ENCODE data around the gene OXER1.

Gene OXER1

DNA sequence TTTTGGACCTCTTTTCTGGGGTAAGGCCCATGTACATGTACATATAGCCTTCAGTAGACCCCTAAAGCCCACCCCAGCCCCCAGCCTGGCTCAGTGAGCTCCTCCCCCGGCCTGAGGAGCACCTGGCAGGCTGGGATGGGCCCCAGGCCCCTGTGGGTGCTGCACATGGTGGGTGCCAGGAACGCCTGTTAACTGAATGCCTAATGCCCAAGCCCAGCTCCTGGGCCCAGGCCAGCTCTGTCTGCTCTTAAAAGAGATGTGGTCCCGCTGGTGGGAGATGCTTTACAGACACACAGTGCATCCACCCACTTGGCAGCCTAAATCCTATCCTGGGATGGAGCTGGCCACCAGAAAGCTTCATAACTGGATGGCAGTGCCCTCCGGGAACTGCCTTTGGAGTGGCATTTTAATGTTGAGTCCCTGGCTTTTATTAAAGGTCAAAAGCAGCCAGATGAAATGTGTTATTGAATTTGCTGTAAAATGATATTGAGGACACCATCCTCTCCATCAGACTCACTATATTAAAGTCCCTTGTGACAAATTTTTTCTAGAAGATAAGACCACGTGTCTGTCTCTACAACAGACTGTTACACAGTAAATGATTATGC is 7.7 kb upstream of the OXER1 start:
- in situ Hi-C loops (cut with MboI; ENCODE audit: low sequenced_read_pairs), result no loop called here

- in situ Hi-C loops (cut with MboI; ENCODE audit: low sequenced_read_pairs), result no loop called here
Observed at GRCh38 chr2:42770288-42771131, 6.6 kb upstream of the OXER1 start.

- in situ Hi-C loops (cut with MboI; ENCODE audit: low sequenced_read_pairs), result no loop called here
Observed at GRCh38 chr2:42769583-42770287, 5.8 kb upstream of the OXER1 start.

DNA sequence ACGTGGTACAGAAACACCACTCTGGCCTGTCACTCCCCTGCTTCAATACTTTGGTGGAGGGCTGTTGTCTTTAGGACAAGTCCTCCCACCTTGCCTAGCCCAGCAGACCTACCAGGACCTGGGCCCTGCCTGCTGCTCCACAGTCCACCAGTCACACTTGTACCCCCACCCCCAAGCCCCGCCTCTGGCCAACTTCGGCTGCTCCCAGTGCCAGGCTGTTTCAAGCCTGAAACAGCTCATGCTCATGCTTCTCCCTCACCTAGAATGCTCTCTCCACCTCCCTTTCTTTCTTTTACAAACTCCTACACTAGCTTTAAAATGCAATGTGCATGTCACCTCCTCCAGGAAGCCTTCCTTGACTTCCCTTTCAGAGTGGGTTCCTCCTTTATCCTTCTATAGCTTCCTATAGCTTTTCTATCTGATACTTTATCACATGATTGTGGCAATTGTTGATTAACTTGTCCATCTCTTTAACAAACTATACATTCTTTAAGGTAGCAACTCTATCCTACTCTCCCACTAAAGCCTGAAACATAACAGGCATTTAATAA is 4.8 kb upstream of the OXER1 start:
- in situ Hi-C loops (cut with MboI; ENCODE audit: low sequenced_read_pairs), result no loop called here

GRCh38 chr2:42767899-42768705 is 4.2 kb upstream of the OXER1 start:
- in situ Hi-C loops (cut with MboI; ENCODE audit: low sequenced_read_pairs), result no loop called here

DNA sequence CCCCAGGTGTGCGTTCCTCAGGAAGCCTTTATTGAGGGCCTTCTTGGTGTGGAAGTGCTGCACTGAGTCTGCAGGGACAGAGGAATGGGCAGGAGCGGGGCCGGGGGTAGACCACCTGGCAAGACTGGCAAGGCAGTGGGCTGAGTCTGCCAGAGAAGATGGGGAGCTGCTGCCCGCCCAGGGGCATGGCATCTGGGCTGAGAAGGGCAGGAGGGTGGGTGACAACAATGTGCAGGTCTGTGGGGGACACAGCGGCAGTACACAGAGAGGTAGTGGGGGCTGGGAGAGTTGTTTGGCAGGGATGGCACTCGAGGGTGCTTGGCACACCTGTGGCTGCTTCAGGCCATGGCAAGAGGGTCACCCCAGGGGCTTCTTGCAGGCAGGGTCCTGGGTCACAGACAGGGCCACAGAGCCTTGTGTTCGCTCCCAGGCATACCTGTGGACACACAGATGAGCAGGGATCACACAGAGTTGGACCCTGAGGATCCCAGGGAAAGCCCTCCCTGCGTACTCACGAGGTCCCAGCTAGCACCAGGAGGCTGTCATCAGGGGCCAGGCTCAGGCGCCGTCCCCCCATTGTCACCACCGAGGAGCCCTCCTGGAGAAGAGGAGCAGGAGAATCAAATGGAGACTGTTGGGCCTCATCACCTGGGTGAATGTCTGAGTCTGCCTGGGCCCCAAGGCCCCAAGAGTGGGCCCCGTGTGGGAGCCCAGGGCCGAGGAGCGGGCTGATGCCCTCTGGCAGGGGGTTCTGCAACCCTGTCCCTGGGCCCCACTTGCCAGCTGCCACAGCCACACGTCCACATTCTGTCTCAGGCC is 3.4 kb upstream of the OXER1 start:
- in situ Hi-C loops (cut with MboI; ENCODE audit: low sequenced_read_pairs), result no loop called here

- in situ Hi-C loops (cut with MboI; ENCODE audit: low sequenced_read_pairs), result no loop called here
Observed at GRCh38 chr2:42765686-42766085, 1.8 kb upstream of the OXER1 start.

GRCh38 chr2:42764901-42765300 is 966 bp upstream of the OXER1 start:
- in situ Hi-C loops (cut with MboI; ENCODE audit: low sequenced_read_pairs), result no loop called here

DNA sequence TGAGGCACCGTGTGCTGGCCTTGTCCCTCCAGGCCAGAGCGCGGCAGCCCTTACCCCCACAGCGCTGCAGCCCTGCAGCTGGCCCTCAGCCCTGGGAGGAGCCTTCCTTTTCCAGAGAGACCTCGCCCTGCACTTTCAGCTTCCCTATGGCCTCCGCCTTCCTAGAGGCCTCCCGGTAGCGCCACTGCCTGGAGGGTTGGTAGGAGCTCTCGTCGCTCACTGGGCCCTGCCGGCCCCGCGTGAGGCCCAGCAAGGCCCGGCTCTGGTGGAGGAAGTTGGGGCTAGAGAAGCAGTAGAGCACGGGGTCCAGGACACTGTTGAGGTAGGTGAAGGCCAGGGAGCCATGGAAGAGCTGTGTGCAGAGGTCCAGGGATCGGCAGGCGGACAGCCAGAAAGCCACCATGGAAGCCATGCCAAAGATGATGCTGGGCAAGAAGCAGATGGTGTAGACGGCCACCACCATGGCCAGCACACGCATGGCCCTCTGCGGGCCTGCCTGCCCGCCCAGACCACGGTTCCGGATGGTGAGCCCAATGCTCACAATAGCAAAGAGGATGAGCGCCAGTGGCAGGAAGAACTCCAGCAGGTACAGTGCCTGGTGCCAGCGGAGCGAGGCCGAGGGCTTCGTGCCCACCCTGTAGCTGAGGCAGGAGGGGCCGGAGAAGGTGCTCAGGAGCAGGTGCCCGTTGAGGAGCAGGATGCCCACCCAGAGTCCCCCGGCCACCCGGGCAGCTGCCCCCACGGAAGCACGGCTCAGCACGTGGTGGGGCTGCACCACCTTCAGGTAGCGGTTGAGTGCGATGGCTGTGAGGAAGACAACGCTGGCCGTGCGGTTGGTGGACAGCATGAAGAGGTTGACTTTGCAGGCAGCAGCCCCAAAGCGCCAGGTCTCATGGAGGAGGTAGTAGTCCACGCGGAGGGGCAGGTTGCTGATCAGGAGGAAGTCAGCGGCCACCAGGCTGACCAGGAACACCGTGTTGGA is 821 bp downstream of the OXER1 start:
- in situ Hi-C loops (cut with MboI; ENCODE audit: low sequenced_read_pairs), result no loop called here

DNA sequence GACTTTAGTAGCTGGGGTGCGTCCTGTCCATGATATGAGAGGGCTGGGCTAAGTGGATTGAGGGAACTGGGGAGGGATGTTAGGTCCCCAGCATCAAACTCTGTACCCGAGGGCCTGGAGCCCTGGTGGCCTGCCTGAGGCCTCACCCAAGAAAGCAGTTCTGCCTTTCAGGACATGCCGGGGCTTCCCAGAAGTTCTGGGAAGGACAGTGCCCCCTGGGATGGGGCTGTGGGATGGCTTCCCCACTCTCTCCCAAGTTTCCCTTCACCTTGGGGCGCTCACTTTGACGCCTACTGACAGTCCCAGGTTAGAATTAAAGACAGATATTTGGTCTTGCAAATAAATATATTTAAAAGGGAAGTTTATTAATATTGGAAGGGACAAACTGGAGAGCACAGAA is 1.8 kb downstream of the OXER1 start:
- in situ Hi-C loops (cut with MboI; ENCODE audit: low sequenced_read_pairs), result no loop called here

DNA sequence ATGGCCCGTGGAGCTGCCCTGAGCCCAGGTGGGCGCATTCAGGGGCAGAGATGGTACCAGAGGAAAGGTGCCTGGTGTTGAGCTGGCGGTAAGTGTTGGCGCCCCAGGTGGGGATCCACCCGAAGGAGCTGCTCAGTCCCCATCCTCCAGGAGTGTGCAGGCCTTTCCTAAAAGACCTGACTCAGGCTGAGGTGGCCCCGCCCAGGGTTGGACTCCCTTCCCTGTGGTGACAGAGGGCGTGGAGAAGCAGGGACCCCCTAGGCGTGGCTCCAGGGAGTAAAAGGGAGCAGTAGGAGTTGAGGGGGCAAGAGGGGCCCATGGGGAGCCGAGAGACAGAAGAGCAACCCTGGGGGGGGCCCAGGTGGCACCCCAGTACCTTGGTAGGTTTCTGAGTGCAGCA is 2.4 kb downstream of the OXER1 start:
- in situ Hi-C loops (cut with MboI; ENCODE audit: low sequenced_read_pairs), result no loop called here

DNA sequence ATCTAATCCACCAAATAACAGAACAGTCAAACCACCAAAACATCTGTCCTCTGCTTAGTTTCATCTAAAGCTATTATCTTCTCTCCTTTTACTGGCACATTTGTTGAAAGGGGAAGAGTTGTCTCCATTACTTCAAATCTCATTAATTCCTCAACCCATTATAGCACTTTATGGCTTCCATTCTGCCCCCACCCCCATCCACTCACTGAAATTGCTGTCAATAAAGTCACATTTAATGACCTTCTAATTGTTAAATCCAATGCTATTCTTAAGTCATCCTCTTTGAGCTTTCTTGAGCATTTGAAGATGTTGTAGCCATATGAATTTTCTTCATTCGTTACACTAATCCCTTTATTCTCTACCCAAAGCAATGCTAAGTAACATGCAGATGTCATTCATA is 5.2 kb downstream of the OXER1 start:
- in situ Hi-C loops (cut with MboI; ENCODE audit: low sequenced_read_pairs), result no loop called here

DNA sequence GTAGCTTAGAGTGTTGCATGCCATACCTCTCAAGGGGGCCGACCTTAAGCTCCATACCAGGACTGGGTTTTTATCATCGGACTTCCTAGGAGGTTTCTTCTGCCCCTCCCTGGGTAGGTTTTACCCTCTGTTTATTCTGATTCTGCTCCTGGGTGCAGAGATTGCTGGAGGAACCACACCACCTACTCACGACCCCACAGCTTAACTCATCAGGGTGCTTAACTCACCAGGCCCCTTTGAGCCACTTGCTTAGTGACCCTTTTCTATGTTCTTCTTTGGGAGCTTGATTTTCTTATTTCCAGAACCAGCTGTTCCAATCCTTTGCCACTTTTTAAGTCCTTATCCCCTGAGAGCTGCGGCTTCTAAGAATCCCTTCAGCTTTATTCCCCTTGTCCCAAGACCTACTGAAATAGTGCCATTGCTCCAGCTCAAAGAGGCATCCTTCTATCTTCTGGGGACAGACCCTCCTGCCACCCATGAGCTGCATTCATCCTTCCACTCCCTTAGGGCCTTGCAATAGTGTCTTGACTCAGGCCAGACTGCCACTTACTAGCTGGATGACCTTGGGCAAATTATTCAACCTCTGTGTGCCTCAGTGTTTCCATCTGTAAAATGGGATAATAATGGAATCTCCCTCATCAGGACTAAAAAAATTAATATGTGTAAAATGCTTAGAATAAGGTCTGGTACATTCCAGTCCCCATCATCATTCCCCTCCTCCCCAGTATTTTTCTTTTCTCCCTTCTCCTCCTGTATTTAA is 5.8 kb downstream of the OXER1 start:
- in situ Hi-C loops (cut with MboI; ENCODE audit: low sequenced_read_pairs), result no loop called here

DNA sequence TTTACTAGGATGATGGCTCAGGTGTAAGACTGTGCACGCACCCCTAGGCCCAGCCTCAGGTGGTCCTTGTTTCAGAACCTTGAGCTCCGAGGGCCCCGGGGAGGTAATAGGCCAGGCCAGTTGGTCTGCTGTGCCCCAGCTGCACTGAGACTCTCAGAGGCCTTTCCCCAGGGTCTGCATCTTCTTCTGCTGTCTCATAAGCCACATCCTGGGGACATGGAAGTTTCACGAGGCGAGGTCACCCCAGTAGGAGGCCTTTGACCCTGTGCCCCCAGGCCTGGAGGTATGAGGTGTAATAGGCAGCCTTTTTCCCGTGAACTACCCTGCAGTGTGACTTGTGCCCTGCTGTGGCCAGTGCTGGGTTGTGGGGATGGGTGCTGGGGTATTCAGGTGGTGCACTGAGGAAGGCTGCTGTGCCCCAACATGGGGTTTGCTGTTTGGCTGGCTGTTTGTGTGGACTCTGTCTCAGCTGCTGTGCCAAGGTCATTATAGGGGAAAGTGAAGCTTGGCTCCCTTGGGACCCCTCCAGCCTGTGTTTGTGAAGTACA is 6.9 kb downstream of the OXER1 start:
- in situ Hi-C loops (cut with MboI; ENCODE audit: low sequenced_read_pairs), result no loop called here

GRCh38 chr2:42756150-42756775 is 7.7 kb downstream of the OXER1 start:
- in situ Hi-C loops (cut with MboI; ENCODE audit: low sequenced_read_pairs), result no loop called here

- in situ Hi-C loops (cut with MboI; ENCODE audit: low sequenced_read_pairs), result no loop called here
Observed at GRCh38 chr2:42755191-42755880, 8.6 kb downstream of the OXER1 start.

DNA sequence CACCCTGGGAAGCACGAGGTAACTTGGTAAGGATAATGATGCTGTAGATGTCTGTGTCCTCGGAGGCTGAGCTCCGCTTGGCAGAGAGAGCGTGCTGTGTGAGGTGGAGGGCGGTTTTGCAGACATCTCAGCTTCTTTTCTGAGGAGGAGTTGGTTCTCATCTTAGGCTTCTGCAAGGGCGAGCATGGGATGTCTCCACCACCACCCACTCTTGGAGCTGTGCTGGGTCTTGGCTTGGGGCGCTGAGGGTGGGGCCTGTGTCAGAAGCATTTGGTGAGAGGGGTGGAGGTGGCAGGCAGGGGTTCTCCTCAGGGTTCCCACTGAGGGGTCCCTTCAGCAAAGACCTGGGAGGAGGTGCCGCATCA is 9.2 kb downstream of the OXER1 start:
- in situ Hi-C loops (cut with MboI; ENCODE audit: low sequenced_read_pairs), result no loop called here
